Nucleus accumbens (tissue), 56 donors: ENCODE measurements around the gene DECR2.
"Not testable (repeated sequence)": the region's sequence is repeated elsewhere in the genome, so short reads cannot be mapped to it uniquely, and the experiment has no call there.

Experiments used
- DNase-seq, 56 donors: peaks; one replicate each; lab custom pipeline; 2025; lab: John Stamatoyannopoulos, UW

The DECR2 gene

DNA sequence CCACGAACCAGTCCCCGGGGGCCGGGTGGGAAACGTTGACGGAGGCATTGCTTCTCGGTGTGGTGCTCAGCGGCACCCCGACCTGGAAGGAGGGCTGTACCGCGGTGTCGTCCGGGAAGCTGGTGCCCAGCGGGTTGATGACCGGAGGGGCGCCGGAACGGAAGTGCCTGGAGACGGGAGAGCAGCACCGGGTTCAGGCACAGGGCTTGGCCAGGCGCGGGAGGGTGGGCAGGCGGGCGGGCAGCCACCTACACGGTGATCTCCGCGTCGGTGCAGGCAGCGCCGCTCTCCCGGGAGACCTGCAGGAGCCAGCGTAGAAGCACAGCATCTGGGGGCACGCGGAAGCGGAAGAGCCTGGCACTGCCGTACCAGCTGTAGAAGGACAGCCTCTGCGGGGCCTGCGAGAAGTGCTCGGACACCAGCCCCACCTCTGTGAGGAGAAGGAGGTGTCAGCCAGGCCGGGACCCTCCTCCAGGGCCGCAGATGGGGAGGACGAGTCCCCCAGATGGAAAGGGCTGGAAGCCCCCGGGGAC, 24.2 kb upstream of the DECR2 start:
- DNase-seq = no peak

- not testable (repeated sequence) for DNase-seq
Observed at GRCh38 chr16:378113-378820, 23.4 kb upstream of the DECR2 start.

DNA sequence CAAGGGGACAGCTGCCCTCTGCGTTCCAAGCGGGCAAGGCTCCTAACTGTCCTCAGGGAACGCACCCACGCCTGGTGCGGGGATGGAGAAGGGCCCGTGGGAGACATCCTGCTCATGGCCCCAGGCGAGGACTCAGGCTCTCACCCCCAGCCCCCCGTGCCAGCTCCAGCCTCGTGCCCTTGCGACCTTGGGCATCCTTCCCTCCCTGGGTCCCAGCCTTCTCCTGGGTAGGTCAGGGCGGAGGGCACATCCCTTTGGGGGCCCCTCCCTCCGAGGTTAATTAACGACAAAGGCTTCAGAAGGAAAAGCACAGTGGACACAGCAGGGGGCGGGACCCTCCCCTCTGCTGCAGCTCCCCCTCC, 22.9 kb upstream of the DECR2 start:
- DNase-seq = no peak

- DNase-seq = no peak
Observed at GRCh38 chr16:379183-379960, 22.3 kb upstream of the DECR2 start.

GRCh38 chr16:379961-380761, 21.5 kb upstream of the DECR2 start:
- DNase-seq = no peak

DNA sequence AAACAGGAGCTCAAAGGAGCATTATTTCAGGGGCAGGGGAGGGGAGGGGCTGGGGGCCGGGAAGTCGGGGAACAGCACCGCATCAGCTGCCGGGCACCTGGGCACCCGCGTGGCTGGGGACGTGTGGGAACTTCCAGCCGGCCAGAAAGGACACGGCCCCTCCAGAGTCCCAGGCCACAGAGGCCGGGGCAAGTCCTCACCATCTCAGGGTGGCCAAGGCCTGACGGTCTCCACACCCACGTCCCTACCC, 21.0 kb upstream of the DECR2 start:
- DNase-seq = no peak

DNA sequence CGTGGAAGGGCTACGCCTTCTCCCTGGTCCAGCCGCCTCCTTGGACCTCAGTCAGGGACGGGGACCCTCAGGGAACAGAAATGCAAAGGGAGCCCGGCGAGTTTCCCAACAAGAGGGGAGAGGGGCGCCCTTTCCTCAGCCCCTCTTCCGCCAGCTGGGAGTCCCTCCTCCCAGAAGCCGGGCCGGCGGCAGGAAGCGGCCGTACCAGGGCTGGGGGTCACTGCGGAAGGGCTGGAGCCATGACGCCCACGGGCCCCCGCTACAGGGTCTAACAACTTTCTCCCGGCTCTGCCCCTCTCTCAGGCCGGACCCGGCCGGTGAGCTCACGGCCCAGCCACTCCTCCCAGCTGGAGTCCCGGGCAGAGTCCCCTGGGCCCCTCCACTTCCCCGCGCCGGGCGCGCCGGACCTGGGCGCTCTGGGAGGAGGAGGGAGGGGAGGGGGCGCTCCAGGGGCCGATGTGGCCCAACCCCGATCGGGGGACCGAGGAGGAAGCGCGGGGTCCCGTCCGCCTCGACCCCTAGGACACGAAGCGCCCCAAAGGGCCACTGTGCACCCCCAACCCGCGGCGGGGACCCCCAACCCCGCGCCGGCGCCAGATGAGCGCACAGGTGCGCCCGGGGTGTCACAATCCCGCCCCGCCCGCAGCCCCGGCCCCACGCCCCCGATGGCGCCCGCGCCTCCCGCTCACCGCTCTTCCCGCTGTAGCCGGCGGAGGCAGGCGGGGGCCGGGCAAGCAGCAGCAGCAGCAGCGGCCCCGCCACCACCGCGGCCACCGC, 20.5 kb upstream of the DECR2 start:
- peak in 5 of 56 donors; percentile 30 to 70 (median 48) for DNase-seq

- peak in 47 of 56 donors; percentile 15 to 84 (median 59) for DNase-seq
Observed at GRCh38 chr16:381789-382717, 19.6 kb upstream of the DECR2 start, which contains the start of gene PGAP6. Gene PGAP6 (minus strand): TSS chr16:381978. CDS start chr16:381821, 157 bp downstream.

DNA sequence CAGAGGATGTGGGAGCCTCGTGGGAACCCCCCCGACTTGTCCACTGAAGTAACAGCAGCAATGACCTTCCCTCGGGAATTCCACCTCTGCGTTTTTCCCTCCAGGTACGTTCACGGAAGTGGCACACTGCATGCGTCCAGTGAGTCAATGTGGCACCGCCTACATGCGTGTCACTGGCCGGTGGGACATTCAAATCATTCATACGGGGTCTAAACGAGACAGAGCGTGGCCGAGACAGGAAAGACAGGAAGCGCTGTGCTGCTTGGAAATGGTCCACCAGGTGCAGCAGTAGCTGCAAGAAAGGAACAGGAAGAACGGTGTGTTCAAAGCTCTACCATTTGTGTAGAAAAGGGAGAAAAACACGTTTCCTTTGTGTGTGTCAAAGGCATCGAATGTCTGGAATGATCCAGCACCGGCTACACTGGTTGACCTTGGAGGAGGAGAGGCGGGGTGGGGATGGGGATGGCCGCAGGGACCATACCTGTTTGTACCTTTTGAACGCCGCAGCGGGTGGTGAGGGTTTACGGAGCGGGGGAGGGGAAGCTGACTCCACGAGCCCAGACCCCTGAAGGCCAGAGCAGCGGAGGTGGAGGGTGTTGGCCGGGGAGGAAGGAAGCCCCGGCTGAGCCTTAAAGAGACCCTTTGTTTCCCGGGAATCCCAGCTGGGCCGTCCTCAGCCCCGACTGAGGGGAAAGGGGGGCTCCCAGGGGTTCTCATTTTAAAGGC, 18.2 kb upstream of the DECR2 start:
- DNase-seq = no peak

- DNase-seq = peak in 34 of 56 donors; percentile 4 to 76 (median 36)
Observed at GRCh38 chr16:386641-387156, 15.0 kb upstream of the DECR2 start.

DNA sequence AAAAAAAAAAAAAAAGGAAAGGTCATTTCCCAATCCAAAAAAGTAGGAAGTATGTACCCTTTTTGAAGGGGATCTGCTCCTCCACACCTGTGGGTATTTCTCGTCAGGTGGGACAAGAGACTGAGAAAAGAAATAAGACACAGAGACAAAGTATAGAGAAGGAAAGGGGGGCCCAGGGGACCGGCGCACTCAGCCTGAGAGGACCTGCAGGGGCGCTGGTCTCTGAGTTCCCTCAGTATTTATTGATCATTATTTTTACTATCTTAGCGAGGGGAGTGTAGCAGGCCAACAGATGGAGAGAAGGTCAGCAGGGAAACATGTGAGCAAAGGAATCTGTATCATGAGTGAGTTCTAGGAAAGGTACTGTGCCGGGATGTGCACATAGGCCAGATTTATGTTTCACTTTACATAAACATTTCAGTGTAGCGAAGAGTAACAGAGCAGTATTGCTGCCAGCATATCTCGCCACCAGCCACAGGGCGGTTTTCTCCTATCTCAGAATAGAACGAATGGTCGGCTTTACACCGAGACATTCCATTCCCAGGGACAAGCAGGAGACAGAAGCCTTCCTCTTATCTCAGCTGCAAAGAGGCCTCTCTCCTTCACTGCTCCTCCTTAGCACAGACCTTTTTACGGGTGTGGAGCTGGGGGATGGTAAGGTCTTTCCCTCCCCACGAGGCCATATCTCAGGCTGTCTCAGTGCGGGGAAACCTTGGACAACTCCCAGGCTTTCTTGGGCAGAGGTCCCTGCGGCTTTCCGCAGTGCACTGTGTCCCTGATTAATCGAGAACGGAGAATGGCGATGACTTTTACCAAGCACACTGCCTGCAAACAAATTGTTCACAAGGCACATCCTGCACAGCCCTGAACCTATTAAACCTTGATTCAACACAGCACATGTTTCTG, 13.7 kb upstream of the DECR2 start:
- peak in 2 of 56 donors; percentile 15 to 25 for DNase-seq

GRCh38 chr16:389352-389751, 12.3 kb upstream of the DECR2 start:
- DNase-seq = no peak

DNA sequence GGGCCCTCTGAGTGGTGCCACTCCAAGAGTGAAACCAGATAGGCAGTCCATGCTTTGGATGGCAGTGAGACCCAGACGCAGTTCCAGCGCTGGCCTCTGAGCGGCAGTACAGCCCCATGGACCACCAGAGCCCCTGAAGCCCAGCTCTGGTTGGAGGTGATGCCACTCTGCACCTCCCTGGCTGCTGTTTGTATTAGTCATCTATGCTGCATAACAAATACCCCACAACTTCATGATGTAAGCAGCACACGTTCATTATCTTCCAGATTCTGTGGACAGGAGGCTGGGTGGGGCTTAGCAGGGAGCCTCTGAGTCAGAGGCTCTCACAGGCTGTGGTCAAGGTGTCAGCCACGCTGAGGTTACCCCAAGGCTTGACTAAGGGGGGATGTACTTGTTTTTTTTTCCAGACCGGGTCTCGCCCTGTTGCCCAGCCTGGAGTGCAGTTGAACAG, 9.8 kb upstream of the DECR2 start:
- peak in 37 of 56 donors; percentile 1 to 66 (median 34) for DNase-seq

DNA sequence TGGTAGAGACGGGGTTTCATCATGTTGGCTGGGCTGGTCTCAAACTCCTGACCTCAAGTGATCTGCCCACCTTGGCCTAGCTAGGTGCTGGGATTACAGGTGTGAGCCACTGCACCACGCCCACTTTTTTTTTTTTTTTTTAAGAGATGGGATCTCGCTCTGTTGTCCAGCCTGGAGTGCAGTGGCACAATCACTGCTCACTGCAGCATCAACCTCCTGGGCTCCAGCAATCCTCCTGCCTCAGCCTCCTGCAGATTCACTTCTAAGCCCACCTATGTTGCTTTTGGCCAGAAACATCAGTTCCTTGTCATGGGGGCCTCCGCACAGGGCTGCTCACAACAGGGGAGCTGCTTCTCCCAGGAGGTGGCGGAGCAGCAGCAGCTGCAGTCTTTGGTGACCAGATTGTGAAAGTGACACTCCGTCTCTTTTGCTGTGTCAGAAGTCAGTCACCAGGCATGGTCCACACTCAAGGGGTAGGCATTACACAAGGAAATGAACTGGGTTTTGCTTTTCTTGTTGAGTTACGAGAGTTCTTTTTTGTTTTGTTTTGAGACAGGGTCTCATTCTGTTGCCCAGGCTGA, 9.1 kb upstream of the DECR2 start:
- DNase-seq = no peak

DNA sequence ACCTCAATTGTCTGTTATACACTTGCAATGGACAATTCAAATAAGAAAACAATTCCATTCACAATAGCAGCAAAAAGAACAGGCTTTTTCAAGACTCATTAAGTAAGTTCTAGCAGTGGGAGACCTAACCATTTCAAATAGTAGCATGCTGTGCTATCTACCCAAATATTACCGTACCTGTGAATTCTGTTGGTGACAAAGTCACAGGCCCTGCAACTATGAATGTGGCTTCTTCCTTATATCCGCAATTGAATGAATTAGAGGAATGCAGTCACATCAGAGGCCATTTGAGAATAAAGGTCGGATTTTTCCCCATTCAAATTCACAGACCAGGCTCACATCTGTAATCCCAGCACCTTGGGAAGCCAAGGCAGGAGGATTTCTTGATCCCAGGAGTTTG, 5.5 kb upstream of the DECR2 start:
- DNase-seq = no peak

DNA sequence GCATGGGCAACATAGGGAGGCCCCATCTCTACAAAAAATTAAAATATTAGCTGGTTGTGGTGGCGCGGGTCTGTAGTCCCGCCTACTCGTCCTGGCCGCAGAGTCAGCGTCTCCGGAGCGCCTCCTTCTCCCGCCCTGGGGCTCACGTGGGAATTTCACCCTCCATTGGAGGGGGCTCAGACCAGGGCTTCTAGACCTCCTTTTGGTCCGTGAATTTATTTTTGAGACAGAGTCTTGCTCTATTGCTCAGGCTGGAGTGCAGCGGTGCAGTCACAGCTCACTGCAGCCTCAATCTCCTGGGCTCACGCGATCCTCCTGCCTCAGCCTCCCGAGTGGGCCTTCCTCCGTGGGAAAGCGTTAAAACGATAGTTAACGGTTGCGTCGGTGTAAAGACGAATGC, 5.1 kb upstream of the DECR2 start:
- DNase-seq = peak in 24 of 56 donors; percentile 2 to 64 (median 30)
